ENCODE data around the gene COG5.
"Not testable (repeated sequence)": the region's sequence is repeated elsewhere in the genome, so short reads cannot be mapped to it uniquely, and the experiment has no call there.

Gene COG5

DNA sequence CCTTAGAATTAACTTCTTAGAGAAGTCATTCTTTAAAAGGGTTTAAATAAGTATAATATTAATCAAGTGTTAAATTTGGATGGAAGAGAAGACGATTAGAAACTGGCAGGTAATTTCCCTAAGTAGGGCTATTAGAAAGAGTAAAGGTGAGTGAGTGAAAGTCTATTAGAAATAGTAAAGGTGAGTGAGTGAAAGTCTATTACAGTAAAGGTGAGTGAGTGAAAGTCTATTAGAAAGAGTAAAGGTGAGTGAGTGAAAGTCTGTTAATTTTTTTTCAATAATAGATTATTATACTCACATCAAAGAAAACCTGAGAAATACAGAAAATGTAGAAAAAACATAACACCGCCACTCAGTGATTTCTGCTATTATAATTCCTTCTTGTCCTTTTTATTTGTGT, 405.7 kb downstream of the COG5 start:
- no peak for DNase-seq (ENCODE audit: low spot score)

DNA sequence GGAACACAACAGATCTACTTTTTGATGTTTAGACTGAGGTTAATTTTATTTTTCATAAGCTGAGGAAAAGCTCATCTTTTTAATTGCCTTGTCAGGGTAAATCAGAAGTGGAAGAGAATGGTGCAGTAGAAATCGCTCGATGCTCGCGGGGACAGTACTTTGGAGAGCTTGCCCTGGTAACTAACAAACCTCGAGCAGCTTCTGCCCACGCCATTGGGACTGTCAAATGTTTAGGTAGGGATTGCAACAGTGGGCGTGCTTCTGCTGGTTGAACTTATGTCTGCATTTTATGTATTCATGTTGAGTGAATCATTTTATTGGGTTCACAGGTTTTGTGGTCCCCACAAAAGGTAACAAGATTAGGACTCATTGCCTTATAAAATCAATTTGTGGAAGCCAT, 406.6 kb downstream of the COG5 start:
- DNase-seq (ENCODE audit: low spot score) = no peak

DNA sequence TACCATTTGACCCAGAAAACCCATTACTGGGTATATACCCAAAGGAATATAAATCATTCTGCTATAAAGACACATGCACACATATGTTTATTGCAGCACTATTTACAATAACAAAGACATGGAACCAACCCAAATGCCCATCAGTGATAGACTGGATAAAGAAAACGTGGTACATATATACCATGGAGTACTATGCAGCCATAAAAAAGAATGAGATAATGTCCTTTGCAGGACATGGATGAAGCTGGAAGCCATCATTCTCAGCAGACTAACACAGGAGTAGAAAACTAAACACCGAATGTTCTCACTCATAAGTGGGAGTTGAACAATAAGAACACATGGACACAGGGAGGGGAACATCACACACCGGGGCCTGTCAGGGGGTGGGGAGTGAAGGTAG, 408.0 kb downstream of the COG5 start:
- DNase-seq (ENCODE audit: low spot score) = not testable (repeated sequence)

DNA sequence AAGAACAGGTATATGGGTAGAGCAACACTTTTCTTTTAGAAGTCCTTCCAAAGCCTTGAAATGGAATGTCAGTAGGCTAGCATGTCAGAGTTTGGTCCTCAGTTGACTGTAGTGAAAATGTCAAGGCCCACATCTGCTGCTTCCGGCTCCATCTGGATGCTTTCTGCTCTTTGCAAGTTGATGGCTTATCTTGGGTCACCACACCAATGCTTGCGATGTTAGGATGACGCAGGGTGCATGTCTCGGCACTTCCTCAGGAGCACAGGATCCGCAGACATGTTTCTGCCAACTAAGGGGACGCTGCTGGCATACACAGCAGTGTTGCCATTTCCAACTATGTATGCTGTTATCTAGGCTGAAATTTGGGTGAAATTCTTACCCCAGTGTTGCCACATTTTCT, 408.9 kb downstream of the COG5 start:
- no peak for DNase-seq (ENCODE audit: low spot score)

DNA sequence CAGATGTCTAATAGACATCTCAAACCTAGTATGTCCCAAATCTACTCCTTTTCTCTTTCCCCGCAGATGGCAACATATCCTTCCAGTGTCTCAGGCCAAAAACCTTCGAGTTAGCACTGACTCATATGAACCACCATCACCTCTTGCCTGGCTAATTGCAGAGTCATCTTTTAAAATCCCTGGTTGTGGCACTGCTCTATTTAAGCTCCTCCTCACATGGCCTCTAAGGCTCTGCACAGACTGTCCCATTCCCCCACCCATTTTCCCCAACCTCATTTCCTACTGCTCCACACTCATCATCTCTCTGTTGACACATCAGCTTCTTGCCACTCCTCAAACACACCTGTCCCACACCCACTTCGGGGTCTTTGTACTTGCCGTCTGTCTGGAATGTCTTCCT, 411.7 kb downstream of the COG5 start:
- DNase-seq (ENCODE audit: low spot score) = no peak

Data from HuH-7 (cell line).